ENCODE data around the gene RPS6KA5. TPM values are rescaled to one million over a fixed set of nuclear protein-coding genes. Genes with fewer than 3 reads are reported as not detected.
A peak's percentile ranks its signal among the peaks of the same experiment; 100 is the strongest.

RPS6KA5 gene
- total and polyA plus RNA-seq, 2 donors (not counting 1 experiment from before 2014, with no cell fraction given), result 6.0 to 34.6 TPM

DNA sequence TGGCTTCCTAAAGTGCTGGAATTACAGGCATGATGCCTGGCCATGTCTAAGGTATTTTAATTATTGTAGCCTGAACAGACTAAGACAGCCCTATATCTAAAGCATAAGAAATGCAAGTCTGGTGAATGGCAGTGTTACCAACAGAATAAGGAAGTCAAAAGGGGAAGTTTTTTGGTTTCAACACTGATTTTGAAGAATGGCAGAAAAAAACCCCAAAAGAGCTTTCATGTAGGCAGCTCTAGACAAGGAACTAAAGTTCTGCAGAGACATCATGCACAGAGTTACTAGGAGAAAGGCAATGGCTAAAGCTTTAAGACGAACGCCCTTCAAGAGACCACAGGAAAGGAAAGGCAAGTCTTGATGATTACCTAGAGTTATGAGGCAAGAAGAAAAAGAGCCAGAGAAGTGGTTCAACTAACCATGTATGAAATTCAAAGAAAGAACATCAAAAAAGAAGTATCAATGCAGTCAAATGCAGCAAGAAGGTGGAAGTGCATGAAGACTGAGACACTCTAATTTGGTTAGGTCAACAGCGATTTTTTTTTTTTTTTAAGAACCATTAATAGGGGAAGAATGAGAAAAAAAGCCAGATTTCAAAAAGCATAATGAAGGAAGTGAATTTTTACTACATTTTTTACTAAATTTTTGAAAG, 50.8 kb downstream of the RPS6KA5 start:
- H3K4me3 Mint-ChIP-seq, result peak overlapping the region; percentile 75
- no peaks in the 10 kb centered on the region for H3K27me3 ChIP-seq (replicated peaks in 1 of 4; ENCODE audit: control extremely low read depth in 1 of 4, control insufficient read depth in 3 of 4, insufficient read depth in 4 of 4, low read length in 3 of 4)
- H3K27me3 Mint-ChIP-seq, result no peaks in the 10 kb centered on the region
- H3K9ac ChIP-seq (ENCODE audit: low read length), result no peak overlapping the region
- H3K4me1 Mint-ChIP-seq, result peaks cover 52% of the 10 kb centered on the region
- H3K4me1 ChIP-seq (ENCODE audit: control insufficient read depth in 2 of 2, insufficient read depth in 2 of 2, low read length in 2 of 2), result peaks cover 61 to 69% of the 10 kb centered on the region in 2 donors
- H3K79me2 ChIP-seq (ENCODE audit: control insufficient read depth, insufficient read depth, low read length), result peaks cover 75% of the 10 kb centered on the region
- H4K20me1 ChIP-seq (ENCODE audit: control insufficient read depth, insufficient read depth, low read length, poor library complexity, severe bottlenecking), result no peaks in the 10 kb centered on the region
- WGBS (ENCODE audit: insufficient coverage), result no CpG with 5 or more reads among the region's 3 CpGs
- H3K27ac Mint-ChIP-seq, result peak overlapping the region; percentile 92
- peak overlapping the region; percentile 65 for H3K4me2 ChIP-seq (replicated peaks; ENCODE audit: low read depth, low read length, poor library complexity, severe bottlenecking)
- ChIA-PET POLR2A (interaction anchor here (1.0 to 2.8 kb wide), 6 partner anchors 13 to 105 kb away, joined by 3 to 17 read pairs (median 8); partner anchors contain the start of genes DGLUCY and RPS6KA5), CTCF (interaction anchor here (0.9 to 1.9 kb wide), 4 partner anchors 21 to 163 kb away, joined by 3 to 7 read pairs (median 5); partner anchors contain the start of gene RPS6KA5)
- ATAC-seq (ENCODE audit: low read depth) (peak; percentile 90), DNase-seq (peak; percentile 90)
- TF ChIP-seq, protein P1, sequence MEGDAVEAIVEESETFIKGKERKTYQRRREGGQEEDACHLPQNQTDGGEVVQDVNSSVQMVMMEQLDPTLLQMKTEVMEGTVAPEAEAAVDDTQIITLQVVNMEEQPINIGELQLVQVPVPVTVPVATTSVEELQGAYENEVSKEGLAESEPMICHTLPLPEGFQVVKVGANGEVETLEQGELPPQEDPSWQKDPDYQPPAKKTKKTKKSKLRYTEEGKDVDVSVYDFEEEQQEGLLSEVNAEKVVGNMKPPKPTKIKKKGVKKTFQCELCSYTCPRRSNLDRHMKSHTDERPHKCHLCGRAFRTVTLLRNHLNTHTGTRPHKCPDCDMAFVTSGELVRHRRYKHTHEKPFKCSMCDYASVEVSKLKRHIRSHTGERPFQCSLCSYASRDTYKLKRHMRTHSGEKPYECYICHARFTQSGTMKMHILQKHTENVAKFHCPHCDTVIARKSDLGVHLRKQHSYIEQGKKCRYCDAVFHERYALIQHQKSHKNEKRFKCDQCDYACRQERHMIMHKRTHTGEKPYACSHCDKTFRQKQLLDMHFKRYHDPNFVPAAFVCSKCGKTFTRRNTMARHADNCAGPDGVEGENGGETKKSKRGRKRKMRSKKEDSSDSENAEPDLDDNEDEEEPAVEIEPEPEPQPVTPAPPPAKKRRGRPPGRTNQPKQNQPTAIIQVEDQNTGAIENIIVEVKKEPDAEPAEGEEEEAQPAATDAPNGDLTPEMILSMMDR (IDR thresholded peaks at IDR 0.05), result no peak
- TF ChIP-seq EZH2 (IDR thresholded peaks at IDR 0.05; ENCODE audit: borderline replicate concordance, insufficient read depth, low read depth, low read length, poor library complexity, severe bottlenecking), result no peak
- peak overlapping the region; percentile 8 for H2AFZ ChIP-seq (ENCODE audit: insufficient read depth, low read depth, low read length, poor library complexity, severe bottlenecking)
- peak overlapping the region in 3 of 5 experiments; percentile 12 to 49 (median 21) for H3K4me3 ChIP-seq (ENCODE audit: control extremely low read depth in 1 of 5, extremely low read depth in 1 of 5, insufficient read depth in 1 of 5, low read depth in 2 of 5, low read length in 4 of 5)
- no peaks in the 10 kb centered on the region for H3K9me3 ChIP-seq (ENCODE audit: control extremely low read depth in 1 of 3, control insufficient read depth in 2 of 3, insufficient read depth in 1 of 3, low read length in 2 of 3)
- H3K27ac ChIP-seq (ENCODE audit: low read length in 2 of 2), result peak overlapping the region; percentile 73 to 90
- no peaks in the 10 kb centered on the region for H3K9me3 Mint-ChIP-seq (ENCODE audit: insufficient read depth)
- intact Hi-C loops (cut with micrococcal nuclease), result loop anchor here (1.0 to 10.0 kb wide), 7 partner anchors 13 to 408 kb away; partner anchors contain the start of genes CCDC88C, DGLUCY, GPR68 and RPS6KA5
- H3K36me3 ChIP-seq (replicated peaks in 1 of 2; ENCODE audit: control extremely low read depth in 1 of 2, control insufficient read depth in 1 of 2, extremely low read depth in 1 of 2, insufficient read depth in 2 of 2, low read length in 1 of 2), result no peaks in the 10 kb centered on the region
